A172 (cell line): ENCODE measurements around the gene LMF1. TPM values are rescaled to one million over a fixed set of nuclear protein-coding genes. Genes with fewer than 3 reads are reported as not detected.

Experiments
- DNase-seq: peaks from one replicate; pipeline ENCODE4 v3.0.0-alpha.2; 2015; ENCODE audit warnings: low spot score
- total RNA-seq: library from RNA; depleted of rRNA; stranded (reverse); fragments of >200 nt; shearing (Covaris generic); gene quantifications from 2 replicates; pipeline ENCODE4 v1.2.3, GENCODE V29; 2014

LMF1 gene
- total RNA-seq, 1 experiment from 2014 or later: 14.1 TPM

GRCh38 chr16:881219-882097, 89.3 kb downstream of the LMF1 start:
- no peak for DNase-seq

- DNase-seq: no peak
Observed at GRCh38 chr16:880471-881171, 90.2 kb downstream of the LMF1 start.

- DNase-seq: no peak
Observed at GRCh38 chr16:879986-880385, 90.8 kb downstream of the LMF1 start.

GRCh38 chr16:879461-879861, 91.3 kb downstream of the LMF1 start:
- no peak for DNase-seq

- DNase-seq: no peak
Observed at GRCh38 chr16:878886-879285, 91.9 kb downstream of the LMF1 start.

- DNase-seq: no peak
Observed at GRCh38 chr16:878072-878784, 92.6 kb downstream of the LMF1 start.

GRCh38 chr16:877242-878071, 93.3 kb downstream of the LMF1 start:
- DNase-seq: no peak

GRCh38 chr16:876523-877241, 94.1 kb downstream of the LMF1 start:
- DNase-seq: no peak

GRCh38 chr16:876041-876335, 94.8 kb downstream of the LMF1 start:
- no peak for DNase-seq

- no peak for DNase-seq
Observed at GRCh38 chr16:875182-876040, 95.4 kb downstream of the LMF1 start.

- no peak for DNase-seq
Observed at GRCh38 chr16:874366-875181, 96.2 kb downstream of the LMF1 start.

- DNase-seq: no peak
Observed at GRCh38 chr16:873889-874288, 96.9 kb downstream of the LMF1 start.

- no peak for DNase-seq
Observed at GRCh38 chr16:873243-873661, 97.5 kb downstream of the LMF1 start.

GRCh38 chr16:872436-873242, 98.1 kb downstream of the LMF1 start:
- DNase-seq: no peak

- DNase-seq: no peak
Observed at GRCh38 chr16:871562-872345, 99.0 kb downstream of the LMF1 start.

GRCh38 chr16:870856-871561, 99.8 kb downstream of the LMF1 start:
- no peak for DNase-seq
